Left forelimb (tissue), 1 donor: ENCODE measurements around the gene MTFMT.

Experiments used
- DNase-seq: peaks from one replicate; pipeline ENCODE4 v3.0.0-alpha.2; 2018; ENCODE audit warnings: low spot score

Gene MTFMT

GRCh38 chr15:64987136-64987535, 42.3 kb downstream of the MTFMT start:
- DNase-seq = no peak

GRCh38 chr15:64985366-64986033, 43.9 kb downstream of the MTFMT start:
- no peak for DNase-seq

- no peak for DNase-seq
Observed at GRCh38 chr15:64982472-64982871, 47.0 kb downstream of the MTFMT start.

GRCh38 chr15:64981812-64982431, 47.5 kb downstream of the MTFMT start:
- no peak for DNase-seq

GRCh38 chr15:64979252-64979710, 50.2 kb downstream of the MTFMT start:
- no peak for DNase-seq

GRCh38 chr15:64975390-64975789, 54.0 kb downstream of the MTFMT start:
- no peak for DNase-seq

GRCh38 chr15:64970698-64971097, 58.7 kb downstream of the MTFMT start:
- DNase-seq = no peak

- DNase-seq = no peak
Observed at GRCh38 chr15:64969401-64969800, 60.0 kb downstream of the MTFMT start.

GRCh38 chr15:64961013-64961412, 68.4 kb downstream of the MTFMT start:
- no peak for DNase-seq

- no peak for DNase-seq
Observed at GRCh38 chr15:64960153-64960552, 69.3 kb downstream of the MTFMT start.

- DNase-seq = no peak
Observed at GRCh38 chr15:64959128-64959527, 70.3 kb downstream of the MTFMT start.

GRCh38 chr15:64954395-64954794, 75.0 kb downstream of the MTFMT start:
- DNase-seq = no peak

- no peak for DNase-seq
Observed at GRCh38 chr15:64951777-64952418, 77.5 kb downstream of the MTFMT start.
